HUES48 (cell line): Measurements from ENCODE around the gene TIMM44.

Experiments
- H3K27ac ChIP-seq: one replicate; pipeline ENCODE4 v1.7.0; 2013; ENCODE audit warnings: low read depth, low read length, inconsistent platforms
- H3K27me3 ChIP-seq: 2 replicates; pipeline ENCODE4 v1.6.1; 2013; ENCODE audit warnings: mild to moderate bottlenecking, low read length; ENCODE audit not compliant: control insufficient read depth, insufficient read depth
- H3K36me3 ChIP-seq: 2 replicates; pipeline ENCODE4 v1.6.1; 2013; ENCODE audit warnings: low read length; ENCODE audit not compliant: control insufficient read depth, insufficient read depth
- H3K4me1 ChIP-seq: 2 replicates; pipeline ENCODE4 v1.6.1; 2013; ENCODE audit warnings: mild to moderate bottlenecking, low read length; ENCODE audit not compliant: control insufficient read depth, insufficient read depth
- H3K4me3 ChIP-seq: 2 replicates; pipeline ENCODE4 v1.5.1; 2013; ENCODE audit warnings: mild to moderate bottlenecking, low read depth, low read length
- H3K9ac ChIP-seq: 2 replicates; pipeline ENCODE4 v1.6.1; 2013; ENCODE audit warnings: mild to moderate bottlenecking, low read depth, low read length, moderate library complexity
- H3K9me3 ChIP-seq: 2 replicates; pipeline ENCODE4 v1.6.1; 2013; ENCODE audit warnings: low read length; ENCODE audit not compliant: control insufficient read depth, insufficient read depth

The TIMM44 gene

GRCh38 chr19:7911508-7912143 is 31.8 kb downstream of the TIMM44 start:
- no peak overlapping the region for H3K4me3 ChIP-seq
- peaks cover 21% of the 10 kb centered on the region for H3K27me3 ChIP-seq
- no peak overlapping the region for H3K27ac ChIP-seq
- peaks cover 27% of the 10 kb centered on the region for H3K36me3 ChIP-seq
- no peaks in the 10 kb centered on the region; the same call in 1 of the 2 replicates for H3K4me1 ChIP-seq
- H3K9me3 ChIP-seq: no peaks in the 10 kb centered on the region
- no peak overlapping the region for H3K9ac ChIP-seq

GRCh38 chr19:7910321-7911161 is 32.9 kb downstream of the TIMM44 start:
- peaks cover 11% of the 10 kb centered on the region for H3K27me3 ChIP-seq
- H3K4me3 ChIP-seq: no peak overlapping the region
- no peaks in the 10 kb centered on the region for H3K9me3 ChIP-seq
- H3K36me3 ChIP-seq: peaks cover 35% of the 10 kb centered on the region
- no peak overlapping the region for H3K27ac ChIP-seq
- H3K9ac ChIP-seq: no peak overlapping the region
- H3K4me1 ChIP-seq: no peaks in the 10 kb centered on the region

DNA sequence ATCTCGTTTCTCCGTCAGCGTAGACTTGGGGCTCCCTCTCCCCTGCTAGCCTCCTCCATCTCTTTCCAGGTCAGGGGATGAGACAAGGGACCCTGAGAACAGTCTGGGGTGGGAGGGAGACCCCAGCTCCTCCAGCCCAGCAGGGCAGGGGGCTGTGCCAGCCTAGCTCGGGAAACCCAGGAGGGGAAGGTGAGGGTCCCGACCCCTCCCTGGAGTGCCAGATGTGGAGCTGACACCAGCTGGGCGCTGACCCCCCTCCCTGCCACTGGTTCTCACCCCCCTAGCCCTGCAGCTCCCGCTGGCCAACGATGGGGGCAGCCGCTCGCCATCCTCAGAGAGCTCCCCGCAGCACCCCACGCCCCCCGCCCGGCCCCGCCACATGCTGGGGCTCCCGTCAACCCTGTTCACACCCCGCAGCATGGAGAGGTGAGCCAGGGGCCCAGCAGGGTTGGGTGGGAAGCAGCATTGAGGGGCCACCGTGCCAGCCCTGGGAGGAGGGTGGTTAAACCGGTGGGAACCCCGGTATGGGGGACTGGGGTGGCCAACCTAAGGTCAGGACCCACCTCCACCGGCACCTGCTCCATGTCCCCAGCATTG is 33.9 kb downstream of the TIMM44 start:
- Histone ChIP-seq H3K27me3 (peaks cover under 1% of the 10 kb centered on the region; the same call in 1 of the 2 replicates), H3K4me3 (no peak overlapping the region), H3K4me1 (peaks cover 3% of the 10 kb centered on the region; the same call in 1 of the 2 replicates), H3K36me3 (peaks cover 35% of the 10 kb centered on the region), H3K9ac (no peak overlapping the region), H3K27ac (no peak overlapping the region), H3K9me3 (no peaks in the 10 kb centered on the region)

DNA sequence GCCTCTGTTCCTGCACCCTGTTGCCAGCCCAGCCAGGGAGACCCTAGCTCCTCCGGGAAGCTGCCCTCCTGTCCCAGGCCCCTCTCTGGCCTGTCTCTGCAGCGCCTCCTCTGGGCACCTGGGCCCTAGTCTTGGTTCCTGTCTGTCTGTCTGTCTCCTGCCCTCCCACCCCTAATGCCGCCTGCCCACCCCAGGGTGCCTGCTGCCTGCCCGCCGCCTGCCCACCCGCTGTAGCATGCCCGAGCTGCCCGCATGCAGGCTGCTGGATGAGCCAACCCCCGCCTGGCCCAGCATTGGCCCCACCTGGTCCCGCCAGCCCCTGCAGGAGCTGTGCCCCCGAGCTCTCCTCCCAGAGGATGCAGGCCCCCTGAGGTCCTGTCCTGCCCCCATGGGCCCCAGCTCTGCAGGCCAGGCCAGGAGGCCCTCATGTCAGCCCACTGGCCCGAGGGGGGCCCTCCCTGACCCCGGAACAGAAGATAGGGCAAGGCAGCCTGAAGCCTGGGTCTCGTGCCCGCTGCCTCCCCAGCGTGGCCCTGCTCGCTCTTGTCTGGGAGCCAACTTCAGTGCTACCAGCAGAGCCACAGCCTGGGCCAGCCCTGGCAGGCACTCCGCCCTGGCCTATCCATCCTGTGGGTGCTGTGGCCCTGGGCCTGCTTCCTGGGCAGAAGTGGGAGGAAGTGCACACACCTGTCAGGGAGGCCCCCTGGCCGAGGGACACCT is 34.6 kb downstream of the TIMM44 start:
- Histone ChIP-seq H3K9ac (no peak overlapping the region), H3K4me3 (no peak overlapping the region), H3K9me3 (no peaks in the 10 kb centered on the region), H3K27ac (no peak overlapping the region), H3K4me1 (peaks cover 4% of the 10 kb centered on the region; the same call in 1 of the 2 replicates), H3K36me3 (peaks cover 35% of the 10 kb centered on the region), H3K27me3 (no peaks in the 10 kb centered on the region)

- H3K27ac ChIP-seq: no peak overlapping the region
- peaks cover 35% of the 10 kb centered on the region for H3K36me3 ChIP-seq
- no peak overlapping the region for H3K9ac ChIP-seq
Observed at GRCh38 chr19:7908078-7908699, 35.3 kb downstream of the TIMM44 start.

DNA sequence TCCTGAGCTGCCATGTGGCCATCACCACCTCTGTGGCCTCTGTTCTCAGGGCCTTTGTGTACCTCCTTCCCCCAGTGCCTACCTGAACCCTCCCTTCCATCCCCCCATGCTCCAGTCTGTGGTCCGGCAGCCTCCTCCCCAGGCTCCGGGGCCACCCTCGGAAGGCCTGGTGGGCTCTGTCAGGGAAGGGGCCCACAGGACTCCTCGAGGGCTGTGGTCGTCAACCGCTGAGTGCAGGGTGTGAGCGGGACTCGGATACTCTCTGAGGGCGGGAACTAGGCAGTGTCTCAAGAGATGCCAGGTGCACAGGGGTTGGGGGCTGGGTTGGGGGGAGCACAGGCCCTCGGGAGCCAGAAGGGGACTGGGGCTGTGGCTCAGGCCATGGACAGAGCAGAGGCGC is 35.9 kb downstream of the TIMM44 start:
- Histone ChIP-seq H3K27ac (no peak overlapping the region), H3K4me1 (peaks cover 6% of the 10 kb centered on the region; the same call in 1 of the 2 replicates), H3K4me3 (no peak overlapping the region), H3K36me3 (peaks cover 32% of the 10 kb centered on the region), H3K9me3 (no peaks in the 10 kb centered on the region), H3K9ac (no peak overlapping the region), H3K27me3 (no peaks in the 10 kb centered on the region)

More at GRCh38 chr19:7908078-7908699, 35.3 kb downstream of the TIMM44 start:
- H3K4me3 ChIP-seq: no peak overlapping the region
- H3K9me3 ChIP-seq: no peaks in the 10 kb centered on the region
- H3K27me3 ChIP-seq: no peaks in the 10 kb centered on the region
- H3K4me1 ChIP-seq: peaks cover 4% of the 10 kb centered on the region; the same call in 1 of the 2 replicates

DNA sequence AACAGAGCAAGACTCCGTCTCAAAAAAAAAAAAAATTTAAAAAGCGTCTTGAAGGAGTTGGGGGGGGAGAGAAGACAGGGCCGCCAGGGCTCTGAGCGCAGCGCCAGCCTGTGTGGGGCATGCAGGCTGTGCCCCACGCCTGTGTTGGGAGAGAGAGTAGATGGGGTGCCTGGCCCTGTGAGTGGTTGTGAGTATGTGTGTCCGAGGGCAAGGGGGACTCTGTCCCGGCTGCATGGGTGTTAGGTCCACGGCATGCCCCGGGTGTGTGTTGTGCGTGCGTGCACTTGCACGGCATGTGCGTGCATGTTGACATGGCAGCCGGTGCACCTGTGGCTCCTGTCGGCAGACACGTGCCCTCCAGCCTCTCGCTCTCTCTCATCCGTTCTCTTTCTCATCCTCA is 36.3 kb downstream of the TIMM44 start:
- Histone ChIP-seq H3K9me3 (no peaks in the 10 kb centered on the region), H3K4me1 (peaks cover 6% of the 10 kb centered on the region; the same call in 1 of the 2 replicates), H3K36me3 (peaks cover 30% of the 10 kb centered on the region), H3K9ac (no peak overlapping the region), H3K27ac (no peak overlapping the region), H3K27me3 (no peaks in the 10 kb centered on the region), H3K4me3 (no peak overlapping the region)

DNA sequence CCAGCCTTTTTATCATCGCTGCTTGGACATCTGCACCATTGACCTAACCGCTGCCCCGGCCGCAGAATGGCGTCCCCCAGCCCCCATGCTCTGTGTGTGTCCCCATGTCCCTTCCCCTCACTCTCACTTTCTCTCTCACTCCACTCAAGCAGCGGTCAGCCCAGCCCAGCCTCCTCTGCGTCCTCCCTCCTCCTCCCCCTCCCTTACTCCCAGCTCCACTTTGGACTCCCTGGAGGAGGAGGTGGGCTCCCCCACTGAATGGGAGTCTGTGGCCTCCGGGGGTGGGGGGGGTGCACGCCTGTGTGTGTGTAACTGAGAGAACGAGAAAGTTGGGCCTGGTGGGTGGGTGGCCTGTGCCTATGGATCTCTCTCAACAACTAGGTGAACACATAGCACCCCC is 37.6 kb downstream of the TIMM44 start:
- peaks cover 6% of the 10 kb centered on the region; the same call in 1 of the 2 replicates for H3K4me1 ChIP-seq
- no peak overlapping the region for H3K27ac ChIP-seq
- H3K36me3 ChIP-seq: peaks cover 19% of the 10 kb centered on the region
- no peaks in the 10 kb centered on the region for H3K27me3 ChIP-seq
- H3K4me3 ChIP-seq: no peak overlapping the region
- no peaks in the 10 kb centered on the region for H3K9me3 ChIP-seq
- H3K9ac ChIP-seq: no peak overlapping the region

GRCh38 chr19:7905268-7905667 is 38.2 kb downstream of the TIMM44 start:
- peaks cover 6% of the 10 kb centered on the region; the same call in 1 of the 2 replicates for H3K4me1 ChIP-seq
- no peak overlapping the region for H3K4me3 ChIP-seq
- H3K27me3 ChIP-seq: no peaks in the 10 kb centered on the region
- H3K9ac ChIP-seq: no peak overlapping the region
- no peak overlapping the region for H3K27ac ChIP-seq
- H3K36me3 ChIP-seq: peaks cover 16% of the 10 kb centered on the region
- H3K9me3 ChIP-seq: no peaks in the 10 kb centered on the region
